Fibroblast of lung (primary cell): Measurements from ENCODE around the gene ERFE.
A peak's percentile ranks its signal among the peaks of the same experiment; 100 is the strongest.

ENCODE experiments used
- EZH2 ChIP-seq: IDR thresholded peaks from 2 replicates; pipeline ENCODE4 v1.5.1; 2012; ENCODE audit warnings: low read length, control low read depth, mild to moderate bottlenecking; ENCODE audit errors: missing control alignments
- TF ChIP-seq, protein P1 (sequence below), 2 donors: IDR thresholded peaks in 1 of 2; conservative IDR thresholded peaks in 1 of 2; 1 replicate in 1 of 2; 2 replicates in 1 of 2; pipeline ENCODE4 v1.5.1; 2011 to 2012; ENCODE audit warnings: low read length in 2 of 2, control low read depth in 1 of 2, inconsistent platforms in 1 of 2, low read depth in 1 of 2, mild to moderate bottlenecking in 1 of 2

DNA sequence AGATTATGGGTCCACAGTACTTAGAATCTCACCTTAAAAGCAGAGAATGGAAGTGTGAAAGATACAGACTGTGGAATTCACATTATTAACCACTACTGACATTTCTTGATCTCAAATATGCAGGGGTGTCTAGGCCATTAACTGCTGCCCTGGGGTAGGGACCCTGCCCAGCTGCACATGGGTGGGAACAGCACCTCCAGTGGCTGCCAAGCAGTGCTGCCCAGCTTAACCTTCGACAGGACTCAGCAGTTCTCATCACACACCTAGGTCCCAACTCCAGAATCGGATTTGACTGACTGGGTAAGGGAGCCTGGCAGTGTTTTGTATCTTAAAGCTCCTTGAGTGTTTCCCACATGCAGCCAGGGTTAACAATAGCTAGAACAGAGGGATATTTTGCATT, 14.9 kb downstream of the ERFE start:
- TF ChIP-seq, protein P1, sequence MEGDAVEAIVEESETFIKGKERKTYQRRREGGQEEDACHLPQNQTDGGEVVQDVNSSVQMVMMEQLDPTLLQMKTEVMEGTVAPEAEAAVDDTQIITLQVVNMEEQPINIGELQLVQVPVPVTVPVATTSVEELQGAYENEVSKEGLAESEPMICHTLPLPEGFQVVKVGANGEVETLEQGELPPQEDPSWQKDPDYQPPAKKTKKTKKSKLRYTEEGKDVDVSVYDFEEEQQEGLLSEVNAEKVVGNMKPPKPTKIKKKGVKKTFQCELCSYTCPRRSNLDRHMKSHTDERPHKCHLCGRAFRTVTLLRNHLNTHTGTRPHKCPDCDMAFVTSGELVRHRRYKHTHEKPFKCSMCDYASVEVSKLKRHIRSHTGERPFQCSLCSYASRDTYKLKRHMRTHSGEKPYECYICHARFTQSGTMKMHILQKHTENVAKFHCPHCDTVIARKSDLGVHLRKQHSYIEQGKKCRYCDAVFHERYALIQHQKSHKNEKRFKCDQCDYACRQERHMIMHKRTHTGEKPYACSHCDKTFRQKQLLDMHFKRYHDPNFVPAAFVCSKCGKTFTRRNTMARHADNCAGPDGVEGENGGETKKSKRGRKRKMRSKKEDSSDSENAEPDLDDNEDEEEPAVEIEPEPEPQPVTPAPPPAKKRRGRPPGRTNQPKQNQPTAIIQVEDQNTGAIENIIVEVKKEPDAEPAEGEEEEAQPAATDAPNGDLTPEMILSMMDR (conservative IDR thresholded peaks at IDR 0.05 in 1 of 2, IDR thresholded peaks at IDR 0.05 in 1 of 2; ENCODE audit: low read depth in 1 of 2, low read length in 2 of 2) = peak in 1 of 2 donors; percentile 14
- no peak for TF ChIP-seq EZH2
